Osteoblast (primary cell): ENCODE measurements around the gene KIAA0319L. TPM values are rescaled to one million over a fixed set of nuclear protein-coding genes. Genes with fewer than 3 reads are reported as not detected.

ENCODE experiments used
- DNase-seq: peaks from one replicate; pipeline ENCODE4 v3.0.0; 2011; ENCODE audit warnings: low spot score, mixed read lengths; ENCODE audit not compliant: insufficient read length; ENCODE audit errors: missing footprints
- H2AFZ ChIP-seq: 2 replicates; pipeline ENCODE4 v1.6.0; 2011; ENCODE audit warnings: mild to moderate bottlenecking, low read length
- H3K27ac ChIP-seq: 2 replicates; pipeline ENCODE4 v1.5.1; 2011; ENCODE audit warnings: mild to moderate bottlenecking, low read depth, low read length, moderate library complexity
- H3K27me3 ChIP-seq: 2 replicates; pipeline ENCODE4 v1.6.0; 2012; ENCODE audit warnings: mild to moderate bottlenecking, control low read depth, inconsistent platforms, low read length, moderate library complexity; ENCODE audit not compliant: insufficient read depth
- H3K36me3 ChIP-seq: 2 replicates; pipeline ENCODE4 v1.5.1; 2011; ENCODE audit warnings: mild to moderate bottlenecking, low read length, control low read depth, moderate library complexity; ENCODE audit not compliant: insufficient read depth
- H3K4me1 ChIP-seq: 2 replicates; pipeline ENCODE4 v1.5.1; 2011; ENCODE audit warnings: mild to moderate bottlenecking, low read length, control low read depth, moderate library complexity; ENCODE audit not compliant: insufficient read depth
- H3K4me2 ChIP-seq: 2 replicates; pipeline ENCODE4 v1.6.0; 2011; ENCODE audit warnings: mild to moderate bottlenecking, low read length; ENCODE audit not compliant: insufficient read depth
- H3K4me3 ChIP-seq: fragments of 200-600 bp; sonication (generic); 3 replicates; pipeline ENCODE4 v1.5.1; 2012; ENCODE audit warnings: mild to moderate bottlenecking, low read length, inconsistent platforms; ENCODE audit not compliant: insufficient read depth
- H3K79me2 ChIP-seq: 2 replicates; pipeline ENCODE4 v1.6.0; 2012; ENCODE audit warnings: mild to moderate bottlenecking, low read length, control low read depth, inconsistent platforms; ENCODE audit not compliant: insufficient read depth
- H3K9me3 ChIP-seq: 2 replicates; pipeline ENCODE4 v1.5.1; 2011; ENCODE audit warnings: low read depth, low read length, control low read depth
- H4K20me1 ChIP-seq: 2 replicates; pipeline ENCODE4 v1.6.0; 2012; ENCODE audit warnings: mild to moderate bottlenecking, low read length, control low read depth; ENCODE audit not compliant: insufficient read depth
- total RNA-seq: library from RNA; depleted of rRNA; stranded (reverse); fragments of >200 nt; gene quantifications from 2 replicates; pipeline ENCODE4 v1.2.3, GENCODE V29; 2012
- TF ChIP-seq, protein P1 (sequence below): IDR thresholded peaks from 2 replicates; pipeline ENCODE4 v1.5.1; 2011; ENCODE audit warnings: mild to moderate bottlenecking, low read depth, low read length, moderate library complexity; ENCODE audit errors: extremely low read depth

Gene KIAA0319L
- total RNA-seq, 1 donor: 44.9 TPM

DNA sequence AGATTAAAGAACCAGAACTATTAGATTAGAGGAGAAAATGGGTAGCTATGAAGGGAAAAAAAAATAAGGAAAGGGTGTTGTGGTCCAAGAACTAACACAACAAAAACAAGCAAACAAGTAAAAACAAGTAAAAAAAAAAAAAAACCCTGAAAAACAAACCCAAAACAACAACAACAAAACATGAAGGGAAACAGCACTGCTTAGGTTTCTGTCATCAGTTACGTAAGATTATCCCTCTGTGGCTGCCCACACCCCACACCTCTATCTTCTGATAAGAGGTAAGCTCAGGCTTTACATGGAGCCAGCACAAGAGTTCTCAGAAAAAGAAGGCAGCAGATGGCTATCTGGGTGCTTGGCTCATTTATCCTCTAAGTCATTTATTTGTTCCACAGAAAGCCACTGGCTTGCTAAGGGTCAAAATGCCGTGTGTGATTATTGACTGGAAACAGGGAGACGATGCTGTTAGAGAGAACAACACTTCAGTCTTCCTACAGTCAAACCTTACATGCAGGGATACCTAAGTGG is 57.5 kb downstream of the KIAA0319L start:
- Histone ChIP-seq H4K20me1 (peaks cover 21% of the 10 kb centered on the region), H3K27ac (no peak overlapping the region), H3K36me3 (no peaks in the 10 kb centered on the region), H3K79me2 (peaks cover 2% of the 10 kb centered on the region), H3K4me3 (no peak overlapping the region), H3K4me2 (no peak overlapping the region), H3K27me3 (no peaks in the 10 kb centered on the region), H3K4me1 (no peaks in the 10 kb centered on the region), H2AFZ (no peak overlapping the region), H3K9me3 (no peaks in the 10 kb centered on the region)
- DNase-seq: no peak
- TF ChIP-seq, protein P1, sequence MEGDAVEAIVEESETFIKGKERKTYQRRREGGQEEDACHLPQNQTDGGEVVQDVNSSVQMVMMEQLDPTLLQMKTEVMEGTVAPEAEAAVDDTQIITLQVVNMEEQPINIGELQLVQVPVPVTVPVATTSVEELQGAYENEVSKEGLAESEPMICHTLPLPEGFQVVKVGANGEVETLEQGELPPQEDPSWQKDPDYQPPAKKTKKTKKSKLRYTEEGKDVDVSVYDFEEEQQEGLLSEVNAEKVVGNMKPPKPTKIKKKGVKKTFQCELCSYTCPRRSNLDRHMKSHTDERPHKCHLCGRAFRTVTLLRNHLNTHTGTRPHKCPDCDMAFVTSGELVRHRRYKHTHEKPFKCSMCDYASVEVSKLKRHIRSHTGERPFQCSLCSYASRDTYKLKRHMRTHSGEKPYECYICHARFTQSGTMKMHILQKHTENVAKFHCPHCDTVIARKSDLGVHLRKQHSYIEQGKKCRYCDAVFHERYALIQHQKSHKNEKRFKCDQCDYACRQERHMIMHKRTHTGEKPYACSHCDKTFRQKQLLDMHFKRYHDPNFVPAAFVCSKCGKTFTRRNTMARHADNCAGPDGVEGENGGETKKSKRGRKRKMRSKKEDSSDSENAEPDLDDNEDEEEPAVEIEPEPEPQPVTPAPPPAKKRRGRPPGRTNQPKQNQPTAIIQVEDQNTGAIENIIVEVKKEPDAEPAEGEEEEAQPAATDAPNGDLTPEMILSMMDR: no peak

DNA sequence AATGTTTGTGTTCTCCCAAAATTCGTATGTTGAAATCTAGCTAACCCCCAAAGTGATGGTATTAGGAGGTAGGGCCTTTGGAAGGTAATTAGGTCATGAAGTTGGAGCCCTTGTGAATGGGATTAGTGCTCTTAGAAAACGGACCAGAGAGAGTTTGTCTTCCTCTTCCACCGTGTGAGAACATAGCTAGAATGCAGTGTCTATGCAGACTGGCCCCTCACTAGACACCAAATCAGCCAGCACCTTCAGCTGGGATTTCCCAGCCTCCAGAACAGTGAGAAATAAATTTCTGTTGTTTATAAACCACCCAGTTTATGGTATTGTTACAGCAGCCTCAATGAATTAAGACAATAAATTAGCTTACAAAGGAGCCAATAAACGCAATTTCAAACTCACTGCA is 58.0 kb downstream of the KIAA0319L start:
- Histone ChIP-seq H3K4me1 (no peaks in the 10 kb centered on the region), H3K27me3 (no peaks in the 10 kb centered on the region), H3K79me2 (peaks cover 2% of the 10 kb centered on the region), H3K36me3 (no peaks in the 10 kb centered on the region), H3K27ac (no peak overlapping the region), H3K9me3 (no peaks in the 10 kb centered on the region), H2AFZ (no peak overlapping the region), H3K4me2 (no peak overlapping the region), H4K20me1 (peaks cover 19% of the 10 kb centered on the region), H3K4me3 (no peak overlapping the region)
- no peak for DNase-seq
- TF ChIP-seq, protein P1: no peak

DNA sequence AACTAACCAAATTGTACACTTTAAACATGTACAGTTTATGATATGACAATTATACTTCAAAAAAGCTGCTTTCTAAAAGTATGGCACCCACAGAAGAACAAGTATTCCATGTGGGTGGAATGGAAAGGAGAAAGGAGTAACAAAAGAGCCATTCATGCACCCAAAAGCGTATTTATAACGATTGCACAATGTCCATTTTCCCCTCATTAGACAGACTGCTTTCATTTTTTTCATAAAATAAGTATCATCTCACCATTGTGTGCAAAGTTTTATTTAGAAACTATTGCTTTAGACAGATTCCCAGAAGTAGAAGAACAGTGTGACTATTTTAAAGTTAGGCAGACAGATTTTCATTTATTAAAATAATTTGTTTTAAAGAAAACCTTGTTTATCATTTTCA is 59.6 kb downstream of the KIAA0319L start:
- no peak overlapping the region for H3K27ac ChIP-seq
- H3K79me2 ChIP-seq: no peaks in the 10 kb centered on the region
- no peaks in the 10 kb centered on the region for H3K4me1 ChIP-seq
- H2AFZ ChIP-seq: no peak overlapping the region
- no peak for DNase-seq
- peaks cover 3% of the 10 kb centered on the region for H3K36me3 ChIP-seq
- H3K4me3 ChIP-seq: no peak overlapping the region
- peaks cover 10% of the 10 kb centered on the region for H4K20me1 ChIP-seq
- TF ChIP-seq, protein P1: no peak
- H3K9me3 ChIP-seq: no peaks in the 10 kb centered on the region
- H3K4me2 ChIP-seq: no peak overlapping the region
- no peaks in the 10 kb centered on the region for H3K27me3 ChIP-seq

DNA sequence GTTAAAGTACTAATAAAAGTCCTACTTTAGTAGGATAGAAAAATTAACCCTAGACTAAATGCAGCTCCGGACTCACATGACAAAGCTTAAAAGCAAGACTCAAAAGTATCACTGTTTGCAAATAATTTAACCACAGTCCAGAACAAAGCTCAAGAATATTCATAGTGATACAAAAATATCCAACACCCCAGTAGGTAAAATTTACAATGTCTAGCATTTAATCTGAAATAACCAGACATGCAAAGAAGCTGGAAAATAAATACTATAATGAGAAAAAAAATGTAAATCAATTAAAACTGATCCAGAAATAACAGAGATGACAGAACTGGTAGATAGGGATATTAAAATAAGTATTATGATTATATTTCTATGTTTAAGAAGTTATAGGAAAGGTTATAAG is 67.0 kb downstream of the KIAA0319L start:
- peaks cover 3% of the 10 kb centered on the region for H3K36me3 ChIP-seq
- H3K79me2 ChIP-seq: no peaks in the 10 kb centered on the region
- peak; percentile 17 for DNase-seq
- H3K4me3 ChIP-seq: no peak overlapping the region
- TF ChIP-seq, protein P1: no peak
- H3K27me3 ChIP-seq: no peaks in the 10 kb centered on the region
- H3K4me2 ChIP-seq: no peak overlapping the region
- no peak overlapping the region for H3K27ac ChIP-seq
- no peaks in the 10 kb centered on the region for H3K9me3 ChIP-seq
- H2AFZ ChIP-seq: no peak overlapping the region
- H4K20me1 ChIP-seq: no peaks in the 10 kb centered on the region
- no peaks in the 10 kb centered on the region for H3K4me1 ChIP-seq
